Breast epithelium (tissue), 3 donors: ENCODE measurements around the gene ABL1.

ENCODE experiments used
- CTCF ChIP-seq, 3 donors: fragments of 450-650 bp; IDR thresholded peaks; one replicate each; pipeline ENCODE4 v1.5.1; 2016 to 2017; ENCODE audit warnings: antibody characterized with exemption in 3 of 3, mild to moderate bottlenecking in 3 of 3, moderate library complexity in 3 of 3
- POLR2A ChIP-seq: fragments of 450-650 bp; IDR thresholded peaks from one replicate; pipeline ENCODE4 v1.6.1; 2016; ENCODE audit warnings: antibody characterized with exemption, mild to moderate bottlenecking, moderate library complexity
- POLR2AphosphoS5 ChIP-seq, 3 donors: sonication (generic); formaldehyde crosslinking; IDR thresholded peaks; one replicate each; pipeline ENCODE4 v1.6.1; 2017; ENCODE audit warnings: antibody characterized with exemption in 3 of 3

GRCh38 chr9:130865921-130866320 lies 30.9 kb downstream of the ABL1 start:
- TF ChIP-seq CTCF (IDR thresholded peaks at IDR 0.05) (no peak), POLR2A (no peak), POLR2AphosphoS5 (IDR thresholded peaks at IDR 0.05) (no peak)
